KMS-11 (cell line): ENCODE data around the gene IL32.

ENCODE experiments used
- H2AFZ ChIP-seq: fragments of 200-600 bp; sonication (generic); 2 replicates; pipeline ENCODE4 v1.6.1; 2016; ENCODE audit warnings: antibody characterized with exemption, mixed run types, low read depth
- H3K27ac ChIP-seq: fragments of 200-600 bp; sonication (generic); 2 replicates; pipeline ENCODE4 v1.6.1; 2016; ENCODE audit warnings: mild to moderate bottlenecking, mixed run types
- H3K27me3 ChIP-seq: fragments of 200-600 bp; sonication (generic); 2 replicates; pipeline ENCODE4 v1.6.1; 2017; ENCODE audit warnings: mild to moderate bottlenecking, low read depth, mixed run types, moderate library complexity; ENCODE audit not compliant: insufficient read depth
- H3K36me3 ChIP-seq: fragments of 200-600 bp; sonication (generic); 2 replicates; pipeline ENCODE4 v1.6.1; 2017; ENCODE audit warnings: mild to moderate bottlenecking, mixed run types; ENCODE audit not compliant: insufficient read depth
- H3K4me1 ChIP-seq: fragments of 200-600 bp; sonication (generic); 2 replicates; pipeline ENCODE4 v1.6.1; 2016; ENCODE audit warnings: mild to moderate bottlenecking, low read depth, mixed run types; ENCODE audit not compliant: poor library complexity, severe bottlenecking
- H3K4me2 ChIP-seq: fragments of 200-600 bp; sonication (generic); 2 replicates; pipeline ENCODE4 v1.7.0; 2016; ENCODE audit warnings: mild to moderate bottlenecking, mixed run types
- H3K4me3 ChIP-seq: fragments of 200-600 bp; sonication (generic); IDR thresholded peaks from 2 replicates; pipeline ENCODE4 v1.6.1; 2017; ENCODE audit warnings: low read depth, low read length, mixed read lengths; ENCODE audit not compliant: insufficient read depth
- H3K79me2 ChIP-seq: fragments of 200-600 bp; sonication (generic); 2 replicates; pipeline ENCODE4 v1.6.1; 2016; ENCODE audit warnings: low read depth, mixed run types; ENCODE audit not compliant: insufficient read depth
- H3K9ac ChIP-seq: fragments of 200-600 bp; sonication (generic); 2 replicates; pipeline ENCODE4 v1.6.1; 2016; ENCODE audit warnings: mild to moderate bottlenecking, mixed run types
- H4K20me1 ChIP-seq: fragments of 200-600 bp; sonication (generic); 2 replicates; pipeline ENCODE4 v1.6.1; 2016; ENCODE audit warnings: mild to moderate bottlenecking, mixed run types; ENCODE audit not compliant: insufficient read depth
- CTCF ChIP-seq: fragments of 200-600 bp; sonication (generic); conservative IDR thresholded peaks from 2 replicates; pipeline ENCODE4 v1.6.1; 2017; ENCODE audit warnings: low read depth, mild to moderate bottlenecking, antibody characterized with exemption, low read length, moderate library complexity, mixed read lengths

Gene IL32

GRCh38 chr16:3098459-3099394 lies 33.3 kb downstream of the IL32 start, which contains the start of gene ZSCAN10:
ZSCAN10 (minus strand) TSS chr16:3099294; CDS start chr16:3092937, 6,357 bp downstream.
- H3K27ac ChIP-seq = no peak within 1 kb of the TSS
- peak within 1 kb of the TSS; percentile 54 for H3K4me2 ChIP-seq
- H3K36me3 ChIP-seq = no peaks in the 10 kb centered on the region
- H3K79me2 ChIP-seq = no peaks in the 10 kb centered on the region
- no peak for TF ChIP-seq CTCF
- no peak within 1 kb of the TSS for H3K4me3 ChIP-seq
- H3K9ac ChIP-seq = no peak within 1 kb of the TSS
- H2AFZ ChIP-seq = peak within 1 kb of the TSS; percentile 67; the same call in 1 of the 2 replicates
- no peaks in the 10 kb centered on the region for H4K20me1 ChIP-seq
- H3K27me3 ChIP-seq = peaks cover 8% of the 10 kb centered on the region; the same call in 1 of the 2 replicates
- peaks cover 16% of the 10 kb centered on the region for H3K4me1 ChIP-seq

- no peak overlapping the region for H2AFZ ChIP-seq
- H3K36me3 ChIP-seq = no peaks in the 10 kb centered on the region
- H3K4me2 ChIP-seq = no peak overlapping the region
- H3K27ac ChIP-seq = no peak overlapping the region
- no peaks in the 10 kb centered on the region for H4K20me1 ChIP-seq
- no peak for TF ChIP-seq CTCF
- peaks cover 8% of the 10 kb centered on the region; the same call in 1 of the 2 replicates for H3K27me3 ChIP-seq
- H3K9ac ChIP-seq = no peak overlapping the region
- peaks cover 16% of the 10 kb centered on the region for H3K4me1 ChIP-seq
- no peaks in the 10 kb centered on the region for H3K79me2 ChIP-seq
- H3K4me3 ChIP-seq = no peak overlapping the region
Observed at GRCh38 chr16:3099395-3099731, 33.9 kb downstream of the IL32 start.

- Histone ChIP-seq H3K4me1 (peaks cover 16% of the 10 kb centered on the region), H3K4me3 (no peak overlapping the region), H3K9ac (no peak overlapping the region), H2AFZ (peak overlapping the region; percentile 67; the same call in 1 of the 2 replicates), H3K27me3 (peaks cover 8% of the 10 kb centered on the region; the same call in 1 of the 2 replicates), H4K20me1 (no peaks in the 10 kb centered on the region), H3K27ac (no peak overlapping the region), H3K4me2 (peak overlapping the region; percentile 54), H3K36me3 (no peaks in the 10 kb centered on the region), H3K79me2 (no peaks in the 10 kb centered on the region)
- no peak for TF ChIP-seq CTCF
Observed at GRCh38 chr16:3099732-3100499, 34.5 kb downstream of the IL32 start.

- H3K9ac ChIP-seq = no peak overlapping the region
- H2AFZ ChIP-seq = no peak overlapping the region
- H4K20me1 ChIP-seq = no peaks in the 10 kb centered on the region
- H3K27ac ChIP-seq = no peak overlapping the region
- H3K79me2 ChIP-seq = no peaks in the 10 kb centered on the region
- no peak overlapping the region for H3K4me3 ChIP-seq
- H3K36me3 ChIP-seq = no peaks in the 10 kb centered on the region
- H3K27me3 ChIP-seq = peaks cover 8% of the 10 kb centered on the region; the same call in 1 of the 2 replicates
- peak; percentile 72 for TF ChIP-seq CTCF
- no peak overlapping the region for H3K4me2 ChIP-seq
- peaks cover 11% of the 10 kb centered on the region for H3K4me1 ChIP-seq
Observed at GRCh38 chr16:3101018-3101840, 35.8 kb downstream of the IL32 start.
